ENCODE measurements around the gene LDLRAD2.
"Not testable (repeated sequence)": the region's sequence is repeated elsewhere in the genome, so short reads cannot be mapped to it uniquely, and the experiment has no call there.

The LDLRAD2 gene

DNA sequence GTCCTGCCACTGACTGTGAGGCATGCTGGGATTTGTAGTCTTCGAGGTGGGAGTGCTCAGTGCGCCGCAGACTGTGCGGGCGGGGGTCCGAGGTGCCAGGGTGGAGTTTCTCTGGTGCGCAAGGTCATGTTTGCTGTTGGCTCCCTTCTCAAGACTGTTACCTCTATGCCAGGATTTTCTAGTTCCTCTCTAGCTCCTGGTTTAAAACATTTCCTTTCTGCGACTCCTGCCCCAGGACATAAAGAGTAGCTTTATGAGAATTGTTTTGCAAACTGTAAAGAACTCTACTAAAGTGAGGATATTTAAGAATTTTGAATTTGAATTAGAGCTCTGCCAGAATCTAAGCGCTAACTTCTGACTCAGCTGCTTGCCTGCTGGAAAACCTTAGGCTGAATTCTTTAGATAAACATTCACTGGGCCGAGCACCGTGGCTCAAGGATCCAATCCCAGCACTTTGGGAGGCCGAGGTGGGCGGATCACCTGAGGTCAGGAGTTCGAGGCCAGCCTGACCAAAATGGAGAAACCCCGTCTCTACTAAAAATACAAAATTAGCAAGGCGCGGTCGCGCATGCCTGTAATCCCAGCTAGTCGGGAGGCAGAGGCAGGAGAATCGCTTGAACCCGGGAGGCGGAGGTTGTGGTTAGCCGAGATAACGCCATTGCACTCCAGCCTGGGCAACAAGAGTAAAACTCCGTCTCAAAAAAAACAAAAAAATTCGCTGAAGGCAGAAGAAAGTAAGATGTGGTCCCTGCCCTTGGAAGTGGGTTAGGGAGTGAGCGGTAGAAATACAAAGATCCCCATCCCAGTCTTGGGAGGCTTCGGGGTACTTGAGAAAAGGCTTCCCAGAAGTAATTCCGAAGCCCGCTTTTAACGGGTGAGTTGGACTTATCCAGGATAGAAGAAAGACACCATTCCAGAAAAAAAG lies 28.1 kb upstream of the LDLRAD2 start:
- DNase-seq (ENCODE audit: low read depth), result no peak

- DNase-seq (ENCODE audit: low read depth), result not testable (repeated sequence)
Observed at GRCh38 chr1:21785764-21786163, 26.3 kb upstream of the LDLRAD2 start.

GRCh38 chr1:21786640-21787039 lies 25.4 kb upstream of the LDLRAD2 start:
- DNase-seq (ENCODE audit: low read depth), result no peak

DNA sequence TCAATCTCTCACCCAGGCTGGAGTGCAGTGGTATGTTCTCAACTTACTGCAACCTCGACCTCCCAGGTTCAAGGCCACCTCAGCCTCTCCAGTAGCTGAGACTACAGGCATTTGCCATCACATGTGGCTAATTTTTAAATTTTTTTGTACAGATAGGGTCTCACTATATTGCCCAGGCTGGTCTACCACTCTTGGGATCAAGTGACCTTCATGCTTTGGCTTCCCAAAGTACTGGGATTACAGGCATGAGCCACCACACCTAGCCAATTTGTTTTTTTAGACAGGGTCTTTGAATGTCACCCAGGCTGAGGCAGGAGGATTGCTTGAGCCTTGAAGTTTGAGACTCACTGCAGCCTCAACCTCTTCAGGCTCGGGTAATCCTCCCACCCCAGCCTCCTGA lies 19.0 kb upstream of the LDLRAD2 start:
- no peak for DNase-seq (ENCODE audit: low read depth)

DNA sequence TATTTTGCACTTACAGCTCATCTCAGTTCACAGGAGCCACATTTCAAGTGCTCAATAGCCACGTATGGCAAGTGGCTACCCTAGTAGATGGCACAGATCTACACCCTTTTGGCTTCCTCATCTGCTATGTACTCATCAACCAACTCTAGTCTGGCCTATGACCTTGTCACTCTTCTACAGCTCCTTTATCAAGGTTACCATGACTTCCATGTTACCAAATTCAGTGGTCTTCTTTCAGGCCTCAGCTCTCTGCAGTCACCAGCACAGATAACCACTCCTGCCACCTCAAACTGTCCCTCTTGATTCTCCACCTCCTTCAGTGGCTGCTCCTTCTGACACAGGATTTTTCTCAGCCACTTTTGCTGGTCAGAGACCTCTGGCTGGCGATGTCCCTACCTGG lies 17.4 kb upstream of the LDLRAD2 start:
- no peak for DNase-seq (ENCODE audit: low read depth)

GRCh38 chr1:21795075-21795474 lies 17.0 kb upstream of the LDLRAD2 start:
- DNase-seq (ENCODE audit: low read depth), result no peak

GRCh38 chr1:21799730-21800129 lies 12.3 kb upstream of the LDLRAD2 start:
- no peak for DNase-seq (ENCODE audit: low read depth)

DNA sequence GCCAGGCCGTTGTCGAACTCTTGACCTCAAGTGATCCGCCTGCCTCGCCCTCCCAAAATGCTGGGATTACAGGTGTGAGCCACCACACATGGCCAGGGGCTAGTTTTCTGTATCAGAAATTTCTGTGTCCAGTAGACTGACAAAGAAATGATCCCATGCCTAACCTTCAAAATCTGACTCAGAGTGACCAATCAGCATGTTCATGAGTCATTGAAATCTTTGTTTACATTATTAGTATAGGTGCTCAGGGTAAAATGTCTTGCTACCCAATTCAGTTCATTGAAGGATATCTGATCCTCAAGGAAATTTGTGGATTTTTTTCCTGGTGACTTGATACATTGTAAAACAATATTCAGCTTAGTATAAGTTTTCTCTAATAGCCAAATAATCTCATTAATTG lies 11.0 kb upstream of the LDLRAD2 start:
- DNase-seq (ENCODE audit: low read depth), result no peak

DNA sequence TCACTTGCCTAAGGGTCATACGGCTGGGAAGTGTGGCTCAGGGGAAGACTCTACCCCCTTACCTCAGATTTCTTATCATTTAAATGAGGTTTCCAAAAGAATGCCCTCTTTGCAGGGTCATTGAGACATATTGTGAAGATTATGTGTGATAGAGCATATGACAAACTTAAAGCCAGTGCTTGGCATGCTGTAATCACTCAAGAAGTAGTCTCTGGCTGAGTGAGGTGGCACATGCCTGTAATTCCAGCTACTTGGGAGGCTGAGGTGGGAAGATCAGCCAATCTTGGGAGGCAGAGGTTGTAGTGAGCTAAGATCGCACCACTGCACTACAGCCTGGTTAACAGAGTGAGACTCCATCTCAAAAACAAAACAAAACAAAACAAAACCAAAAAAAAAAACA lies 7.5 kb upstream of the LDLRAD2 start:
- no peak for DNase-seq (ENCODE audit: low read depth)

GRCh38 chr1:21813542-21813941 lies 1.5 kb downstream of the LDLRAD2 start:
- no peak for DNase-seq (ENCODE audit: low read depth)

DNA sequence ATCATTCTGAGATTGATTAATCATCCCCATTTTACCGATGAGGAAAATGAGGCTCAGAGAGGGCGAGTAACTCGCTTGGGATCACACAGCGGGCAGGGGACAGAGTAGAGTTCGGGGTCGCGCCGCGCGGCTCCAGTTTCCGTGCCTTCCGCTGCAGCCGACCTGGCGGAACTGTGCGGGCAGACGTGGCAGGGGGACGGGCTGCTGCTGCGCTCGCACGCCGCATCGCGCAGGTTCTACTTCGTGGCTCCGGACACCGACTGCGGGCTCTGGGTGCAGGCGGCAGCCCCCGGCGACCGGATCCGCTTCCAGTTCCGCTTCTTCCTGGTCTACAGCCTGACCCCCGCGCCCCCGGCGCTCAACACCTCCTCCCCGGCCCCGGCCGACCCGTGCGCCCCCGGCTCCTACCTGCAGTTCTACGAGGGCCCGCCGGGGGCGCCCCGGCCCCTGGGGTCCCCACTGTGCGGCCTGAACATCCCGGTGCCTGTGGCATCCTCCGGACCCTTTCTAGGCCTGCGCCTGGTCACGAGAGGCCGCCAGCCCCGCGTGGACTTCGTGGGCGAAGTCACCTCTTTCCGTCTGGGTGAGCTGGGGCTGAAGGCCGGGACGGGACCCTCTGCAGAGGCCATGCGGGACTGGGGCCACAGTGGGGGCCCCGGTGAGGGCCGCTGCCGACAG lies 2.3 kb downstream of the LDLRAD2 start:
- no peak for DNase-seq (ENCODE audit: low read depth)

DNA sequence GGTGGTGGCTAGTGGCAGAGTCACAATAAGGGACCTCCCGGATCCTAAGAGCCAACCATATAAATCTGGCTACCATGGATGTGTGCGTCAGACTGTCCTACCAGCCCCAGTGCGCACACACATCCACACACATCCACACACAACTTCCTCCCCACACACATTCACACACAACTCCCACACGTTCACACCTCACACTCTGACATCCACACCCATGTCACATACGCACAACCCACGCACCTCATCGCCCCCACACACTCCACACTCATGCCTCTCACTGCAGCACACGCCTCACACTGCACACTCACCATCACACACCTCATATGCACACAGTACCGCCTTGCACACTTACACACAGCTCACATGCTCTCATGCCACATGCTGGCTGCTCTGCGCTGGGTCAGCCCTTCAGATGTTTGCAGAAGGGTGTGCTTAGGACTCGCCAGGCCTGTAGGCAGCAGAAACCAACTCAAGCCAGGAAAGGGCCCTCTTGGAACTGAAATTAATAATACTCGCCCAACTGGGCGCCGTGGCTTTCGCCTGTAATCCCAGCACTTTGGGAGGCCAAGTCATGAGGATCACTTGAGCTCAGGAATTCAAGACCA lies 3.0 kb downstream of the LDLRAD2 start:
- DNase-seq (ENCODE audit: low read depth), result no peak

DNA sequence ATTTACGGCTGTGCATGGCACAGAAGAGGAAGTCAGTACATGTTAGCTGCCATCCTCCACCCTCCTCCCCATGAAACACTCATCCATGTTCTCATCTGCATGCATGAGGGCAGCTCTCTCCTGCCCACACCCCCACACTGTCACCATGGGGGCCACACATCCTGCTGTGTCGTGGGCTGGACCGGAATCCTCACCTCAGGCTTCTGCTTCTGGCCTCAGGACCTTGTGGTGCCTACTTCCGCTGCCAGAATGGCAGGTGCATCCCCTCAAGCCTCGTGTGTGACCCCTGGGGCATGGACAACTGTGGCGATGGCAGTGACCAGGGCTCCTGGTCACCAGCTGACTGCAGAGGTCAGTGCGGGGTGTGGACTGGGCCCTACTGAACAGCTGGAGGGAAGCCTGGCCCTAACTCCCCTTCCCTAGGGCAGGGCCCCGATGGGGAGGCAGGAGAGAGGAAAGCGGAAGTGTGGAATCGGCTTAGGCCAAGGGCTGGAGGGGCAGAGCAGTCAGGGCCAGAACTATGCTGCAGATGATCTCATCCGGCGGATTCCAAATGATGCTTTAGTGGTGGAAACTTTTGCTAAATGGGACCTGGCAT lies 3.8 kb downstream of the LDLRAD2 start:
- DNase-seq (ENCODE audit: low read depth), result no peak

GRCh38 chr1:21816602-21817302 lies 4.7 kb downstream of the LDLRAD2 start:
- DNase-seq (ENCODE audit: low read depth), result peak; percentile 9

DNA sequence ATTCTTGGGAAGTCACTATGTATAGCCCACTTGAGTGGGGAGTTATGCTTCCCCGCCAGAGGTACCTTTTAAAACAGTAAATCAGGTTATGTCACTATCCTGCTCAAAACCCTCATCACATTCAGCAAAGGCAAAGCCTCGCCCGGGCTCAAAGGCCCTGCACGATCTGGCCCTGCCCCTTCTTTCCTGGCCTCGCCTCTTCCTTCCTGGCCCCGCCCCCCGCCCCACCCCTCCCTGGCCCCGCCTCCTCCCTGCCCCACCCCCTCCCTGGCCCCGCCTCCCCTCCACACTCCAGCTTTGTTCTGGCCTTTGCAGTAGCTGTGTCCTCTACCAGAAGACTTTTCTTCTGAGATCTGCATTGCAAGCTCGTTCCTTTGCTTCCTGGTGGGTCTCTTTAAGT lies 6.6 kb downstream of the LDLRAD2 start:
- DNase-seq (ENCODE audit: low read depth), result no peak

DNA sequence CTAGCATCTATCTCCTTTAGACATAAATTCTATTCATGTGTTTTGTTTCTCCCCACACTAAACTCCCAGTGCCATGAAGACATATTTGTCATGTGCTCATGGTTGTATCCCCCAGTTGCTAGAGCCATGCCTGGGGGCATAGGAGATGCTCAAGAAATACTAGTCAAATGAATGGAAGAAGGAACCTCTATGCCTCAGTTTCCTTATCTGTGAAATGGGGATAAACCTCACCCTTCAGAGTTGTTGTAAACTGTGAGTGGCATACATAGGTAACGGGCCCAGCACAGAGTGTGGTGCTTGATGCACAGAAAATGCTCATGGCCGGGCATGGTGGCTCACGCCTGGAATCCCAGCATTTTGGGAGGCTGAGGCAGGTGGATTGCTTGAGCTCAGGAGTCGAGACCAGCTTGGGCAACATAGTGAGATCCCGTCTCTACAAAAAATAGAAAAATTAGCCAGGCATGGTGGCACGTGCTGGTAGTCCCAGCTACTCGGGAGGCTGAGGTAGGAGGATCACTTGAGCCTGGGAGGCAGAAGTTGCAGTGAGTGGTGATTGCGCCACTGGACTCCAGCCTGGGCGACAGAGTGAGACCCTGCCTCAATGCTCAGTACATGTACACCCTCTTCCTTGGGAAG lies 8.7 kb downstream of the LDLRAD2 start:
- DNase-seq (ENCODE audit: low read depth), result no peak

DNA sequence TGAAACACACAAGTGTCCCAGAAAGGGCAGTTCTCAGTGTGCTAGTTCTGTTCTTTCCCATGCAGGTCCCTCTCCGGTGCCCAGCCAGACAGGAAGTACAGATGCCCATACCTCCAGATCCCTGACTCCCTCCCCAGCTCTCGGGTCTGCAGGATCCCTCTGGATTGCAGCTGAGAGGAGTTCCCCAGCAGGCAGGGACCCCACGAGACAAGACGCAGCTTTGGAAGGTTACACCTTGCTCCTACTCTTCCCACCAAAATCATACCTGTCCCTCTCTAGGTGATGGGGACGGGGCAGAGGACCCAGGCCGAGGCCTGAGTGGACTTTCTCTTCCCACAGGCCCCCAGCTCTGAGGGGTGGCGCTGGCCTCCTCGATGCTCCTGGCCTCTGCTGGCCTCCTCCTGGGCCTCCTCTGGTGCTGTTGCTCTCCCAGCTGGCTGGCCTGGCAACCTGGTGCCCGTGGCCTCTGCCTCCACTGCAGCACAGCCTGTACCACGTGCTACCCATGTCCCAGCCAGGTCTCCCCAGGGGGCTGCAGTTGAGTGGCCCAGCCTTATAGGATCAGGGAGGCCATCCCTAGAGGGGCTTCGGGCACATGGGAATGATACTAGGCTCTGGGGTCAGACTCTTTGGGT lies 9.4 kb downstream of the LDLRAD2 start:
- DNase-seq (ENCODE audit: low read depth), result no peak

- DNase-seq (ENCODE audit: low read depth), result no peak
Observed at GRCh38 chr1:21822349-21822748, 10.3 kb downstream of the LDLRAD2 start.

GRCh38 chr1:21823206-21823979 lies 11.3 kb downstream of the LDLRAD2 start:
- DNase-seq (ENCODE audit: low read depth), result no peak

DNA sequence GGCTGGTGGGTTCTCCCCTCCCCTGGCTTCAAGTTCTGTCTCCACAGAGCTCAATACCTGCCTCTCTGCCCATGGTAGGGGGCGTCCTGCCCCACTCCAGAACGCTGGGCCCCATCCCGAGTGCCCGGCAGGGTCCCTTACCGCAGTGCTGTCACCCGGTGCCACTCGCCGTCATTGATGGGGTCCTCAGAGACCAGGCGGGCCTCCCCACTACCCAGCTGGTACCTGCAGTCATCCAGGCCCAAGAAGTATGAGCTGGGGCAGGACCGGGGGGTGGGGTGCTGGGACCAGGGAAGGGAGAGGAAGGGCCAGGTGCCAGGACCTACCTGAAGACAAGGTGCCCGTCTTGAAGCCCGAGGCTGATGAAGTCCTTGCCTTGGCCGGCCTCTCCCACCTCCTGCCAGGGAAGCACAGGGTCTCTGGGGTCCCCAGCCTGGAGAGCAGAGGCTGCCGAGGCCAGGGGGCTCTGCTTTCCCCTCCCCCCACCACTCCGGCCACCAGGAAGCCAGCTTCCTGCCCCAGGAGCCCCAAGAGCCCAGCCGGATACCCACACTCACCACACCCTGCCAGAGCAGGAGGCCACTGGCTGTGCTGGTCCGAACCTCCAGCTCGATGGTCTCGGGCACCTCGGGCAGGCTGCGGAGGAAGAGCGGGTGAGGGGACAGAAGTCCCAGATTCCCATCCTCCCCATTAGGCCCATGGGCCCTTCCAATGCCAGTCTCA lies 12.1 kb downstream of the LDLRAD2 start:
- DNase-seq (ENCODE audit: low read depth), result no peak

Measured in GM04503 (cell line).